Upper lobe of right lung (tissue), 1 donor: ENCODE measurements around the gene GRM7. TPM values are rescaled to one million over a fixed set of nuclear protein-coding genes. Genes with fewer than 3 reads are reported as not detected.

Experiments used
- ATAC-seq: fragments of 200-7000 bp; cut with Tn5 transposase; one replicate; pipeline ENCODE4 v1.9.1; 2020; ENCODE audit warnings: mild to moderate bottlenecking, moderate library complexity
- DNase-seq: peaks from one replicate; pipeline ENCODE4 v3.0.0-alpha.2; 2020
- H3K27ac ChIP-seq: fragments of 200-600 bp; one replicate; pipeline ENCODE4 v1.8.0; 2022
- H3K27me3 ChIP-seq: fragments of 200-600 bp; one replicate; pipeline ENCODE4 v1.8.0; 2022; ENCODE audit warnings: mild to moderate bottlenecking
- H3K36me3 ChIP-seq: fragments of 200-600 bp; one replicate; pipeline ENCODE4 v1.8.0; 2022
- H3K4me1 ChIP-seq: fragments of 200-600 bp; one replicate; pipeline ENCODE4 v1.8.0; 2022
- H3K4me3 ChIP-seq: fragments of 200-600 bp; one replicate; pipeline ENCODE4 v1.8.0; 2022; ENCODE audit warnings: mild to moderate bottlenecking
- H3K9me3 ChIP-seq: fragments of 200-600 bp; one replicate; pipeline ENCODE4 v1.8.0; 2022
- CTCF ChIP-seq: fragments of 200-600 bp; IDR thresholded peaks from one replicate; pipeline ENCODE4 v1.8.0; 2022; ENCODE audit warnings: antibody characterized with exemption
- intact Hi-C: fragments of 100-400 bp; cut with DNase I; formaldehyde crosslinking; loops from one replicate; pipeline ENCODE4 v1.11.0; 2022
- total RNA-seq: library from RNA; stranded (reverse); fragmentation: NEBNext Ultra II Directional; extraction: Animal tissue kit (Norgen Biotek cat#: 25700); gene quantifications from one replicate; pipeline ENCODE4 v1.2.1, GENCODE V29; 2021
- donor health status: DM: no; HTN: yes; CAD: no; lungs with severe emphysema.

Gene GRM7
- total RNA-seq, 1 donor from 2014 or later: not detected

GRCh38 chr3:7241584-7242302 is 380.8 kb downstream of the GRM7 start:
- Histone ChIP-seq H3K36me3 (no peaks in the 10 kb centered on the region), H3K27ac (no peak overlapping the region), H3K9me3 (no peaks in the 10 kb centered on the region), H3K4me3 (no peak overlapping the region), H3K4me1 (no peaks in the 10 kb centered on the region), H3K27me3 (no peaks in the 10 kb centered on the region)
- no peak for TF ChIP-seq CTCF
- intact Hi-C loops: no loop called here
- no peak for DNase-seq
- no peak for ATAC-seq

- H3K9me3 ChIP-seq: no peaks in the 10 kb centered on the region
- no peaks in the 10 kb centered on the region for H3K36me3 ChIP-seq
- ATAC-seq (no peak), DNase-seq (no peak)
- H3K27me3 ChIP-seq: no peaks in the 10 kb centered on the region
- no peak overlapping the region for H3K27ac ChIP-seq
- no peak for TF ChIP-seq CTCF
- no peak overlapping the region for H3K4me3 ChIP-seq
- H3K4me1 ChIP-seq: no peaks in the 10 kb centered on the region
- intact Hi-C loops: no loop called here
Measured at GRCh38 chr3:7242303-7242635, 381.4 kb downstream of the GRM7 start.

GRCh38 chr3:7249493-7250076 is 388.7 kb downstream of the GRM7 start:
- Histone ChIP-seq H3K36me3 (no peaks in the 10 kb centered on the region), H3K27ac (no peak overlapping the region), H3K27me3 (no peaks in the 10 kb centered on the region), H3K4me1 (no peaks in the 10 kb centered on the region), H3K4me3 (no peak overlapping the region), H3K9me3 (no peaks in the 10 kb centered on the region)
- intact Hi-C loops: no loop called here
- ATAC-seq (no peak), DNase-seq (no peak)
- no peak for TF ChIP-seq CTCF

GRCh38 chr3:7254251-7254650 is 393.3 kb downstream of the GRM7 start:
- Histone ChIP-seq H3K4me1 (no peaks in the 10 kb centered on the region), H3K27ac (no peak overlapping the region), H3K9me3 (no peaks in the 10 kb centered on the region), H3K27me3 (no peaks in the 10 kb centered on the region), H3K36me3 (no peaks in the 10 kb centered on the region), H3K4me3 (no peak overlapping the region)
- intact Hi-C loops: no loop called here
- no peak for ATAC-seq
- no peak for DNase-seq
- TF ChIP-seq CTCF: no peak

- Histone ChIP-seq H3K4me3 (no peak overlapping the region), H3K27ac (no peak overlapping the region), H3K36me3 (no peaks in the 10 kb centered on the region), H3K9me3 (no peaks in the 10 kb centered on the region), H3K4me1 (no peaks in the 10 kb centered on the region), H3K27me3 (no peaks in the 10 kb centered on the region)
- TF ChIP-seq CTCF: no peak
- ATAC-seq (no peak), DNase-seq (no peak)
- intact Hi-C loops: no loop called here
Measured at GRCh38 chr3:7260975-7261374, 400.1 kb downstream of the GRM7 start.
